Measurements from ENCODE around the gene GAPT.

The GAPT gene

GRCh38 chr5:58491216-58491892 is at the start of gene GAPT:
TSS of gene GAPT (plus strand) at chr5:58491435. CDS start at chr5:58494537, 3,102 bp downstream.
- H3K4me3 ChIP-seq (ENCODE audit: low read depth, low read length): no peak within 1 kb of the TSS
- in situ Hi-C loops (cut with HindIII; ENCODE audit: low sequenced_read_pairs): no loop called here
- TF ChIP-seq, protein P1, sequence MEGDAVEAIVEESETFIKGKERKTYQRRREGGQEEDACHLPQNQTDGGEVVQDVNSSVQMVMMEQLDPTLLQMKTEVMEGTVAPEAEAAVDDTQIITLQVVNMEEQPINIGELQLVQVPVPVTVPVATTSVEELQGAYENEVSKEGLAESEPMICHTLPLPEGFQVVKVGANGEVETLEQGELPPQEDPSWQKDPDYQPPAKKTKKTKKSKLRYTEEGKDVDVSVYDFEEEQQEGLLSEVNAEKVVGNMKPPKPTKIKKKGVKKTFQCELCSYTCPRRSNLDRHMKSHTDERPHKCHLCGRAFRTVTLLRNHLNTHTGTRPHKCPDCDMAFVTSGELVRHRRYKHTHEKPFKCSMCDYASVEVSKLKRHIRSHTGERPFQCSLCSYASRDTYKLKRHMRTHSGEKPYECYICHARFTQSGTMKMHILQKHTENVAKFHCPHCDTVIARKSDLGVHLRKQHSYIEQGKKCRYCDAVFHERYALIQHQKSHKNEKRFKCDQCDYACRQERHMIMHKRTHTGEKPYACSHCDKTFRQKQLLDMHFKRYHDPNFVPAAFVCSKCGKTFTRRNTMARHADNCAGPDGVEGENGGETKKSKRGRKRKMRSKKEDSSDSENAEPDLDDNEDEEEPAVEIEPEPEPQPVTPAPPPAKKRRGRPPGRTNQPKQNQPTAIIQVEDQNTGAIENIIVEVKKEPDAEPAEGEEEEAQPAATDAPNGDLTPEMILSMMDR (IDR thresholded peaks at IDR 0.05; ENCODE audit: low read depth, low read length, missing control alignments): no peak
- no peak for DNase-seq (ENCODE audit: low read depth)

- H3K4me3 ChIP-seq (ENCODE audit: low read depth, low read length): no peak overlapping the region
- in situ Hi-C loops (cut with HindIII; ENCODE audit: low sequenced_read_pairs): no loop called here
- TF ChIP-seq, protein P1 (IDR thresholded peaks at IDR 0.05; ENCODE audit: low read depth, low read length, missing control alignments): no peak
- DNase-seq (ENCODE audit: low read depth): no peak
Measured at GRCh38 chr5:58444805-58445204, 46.4 kb upstream of the GAPT start.

DNA sequence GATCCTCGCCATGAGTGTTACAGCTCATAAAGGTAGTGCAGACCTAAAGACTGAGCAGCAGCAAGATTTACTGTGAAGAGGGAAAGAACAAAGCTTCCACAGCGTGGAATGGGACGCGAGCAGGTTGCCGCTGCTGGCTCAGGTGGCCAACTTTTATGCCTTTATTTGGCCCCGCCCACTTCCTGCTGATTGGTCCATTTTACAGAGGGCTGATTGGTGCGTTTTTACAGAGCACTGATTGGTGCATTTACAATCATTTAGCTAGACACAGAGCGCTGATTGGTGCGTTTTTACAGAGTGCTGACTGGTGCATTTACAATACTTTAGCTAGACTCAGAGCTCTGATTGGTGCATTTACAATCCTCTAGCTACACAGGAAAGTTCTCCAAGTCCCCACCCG is 45.2 kb upstream of the GAPT start:
- no peak for DNase-seq (ENCODE audit: low read depth)
- in situ Hi-C loops (cut with HindIII; ENCODE audit: low sequenced_read_pairs): no loop called here
- H3K4me3 ChIP-seq (ENCODE audit: low read depth, low read length): no peak overlapping the region
- TF ChIP-seq, protein P1 (IDR thresholded peaks at IDR 0.05; ENCODE audit: low read depth, low read length, missing control alignments): no peak

DNA sequence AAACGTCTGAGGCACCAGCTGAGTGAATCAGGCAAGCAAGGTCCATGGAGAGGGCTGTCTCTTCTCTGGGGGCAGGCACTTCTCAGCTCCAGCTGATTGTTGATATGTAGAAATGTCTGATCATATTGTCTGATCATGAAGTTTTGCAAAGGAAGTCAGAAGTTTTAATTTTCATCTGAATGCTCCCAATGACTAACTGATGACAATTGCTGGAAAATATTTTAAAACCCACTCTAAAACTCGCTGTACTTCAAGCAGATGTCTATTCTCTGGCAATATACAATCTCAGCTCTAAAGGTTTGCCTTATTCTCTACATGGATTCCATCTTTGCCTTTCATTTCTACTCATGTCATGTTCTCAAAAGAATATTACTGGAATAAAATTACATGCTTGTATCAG is 44.0 kb upstream of the GAPT start:
- no peak for DNase-seq (ENCODE audit: low read depth)
- no peak overlapping the region for H3K4me3 ChIP-seq (ENCODE audit: low read depth, low read length)
- in situ Hi-C loops (cut with HindIII; ENCODE audit: low sequenced_read_pairs): no loop called here
- TF ChIP-seq, protein P1 (IDR thresholded peaks at IDR 0.05; ENCODE audit: low read depth, low read length, missing control alignments): no peak

- TF ChIP-seq, protein P1 (IDR thresholded peaks at IDR 0.05; ENCODE audit: low read depth, low read length, missing control alignments): no peak
- H3K4me3 ChIP-seq (ENCODE audit: low read depth, low read length): no peak overlapping the region
- no peak for DNase-seq (ENCODE audit: low read depth)
- in situ Hi-C loops (cut with HindIII; ENCODE audit: low sequenced_read_pairs): no loop called here
Measured at GRCh38 chr5:58450018-58450417, 41.2 kb upstream of the GAPT start.

DNA sequence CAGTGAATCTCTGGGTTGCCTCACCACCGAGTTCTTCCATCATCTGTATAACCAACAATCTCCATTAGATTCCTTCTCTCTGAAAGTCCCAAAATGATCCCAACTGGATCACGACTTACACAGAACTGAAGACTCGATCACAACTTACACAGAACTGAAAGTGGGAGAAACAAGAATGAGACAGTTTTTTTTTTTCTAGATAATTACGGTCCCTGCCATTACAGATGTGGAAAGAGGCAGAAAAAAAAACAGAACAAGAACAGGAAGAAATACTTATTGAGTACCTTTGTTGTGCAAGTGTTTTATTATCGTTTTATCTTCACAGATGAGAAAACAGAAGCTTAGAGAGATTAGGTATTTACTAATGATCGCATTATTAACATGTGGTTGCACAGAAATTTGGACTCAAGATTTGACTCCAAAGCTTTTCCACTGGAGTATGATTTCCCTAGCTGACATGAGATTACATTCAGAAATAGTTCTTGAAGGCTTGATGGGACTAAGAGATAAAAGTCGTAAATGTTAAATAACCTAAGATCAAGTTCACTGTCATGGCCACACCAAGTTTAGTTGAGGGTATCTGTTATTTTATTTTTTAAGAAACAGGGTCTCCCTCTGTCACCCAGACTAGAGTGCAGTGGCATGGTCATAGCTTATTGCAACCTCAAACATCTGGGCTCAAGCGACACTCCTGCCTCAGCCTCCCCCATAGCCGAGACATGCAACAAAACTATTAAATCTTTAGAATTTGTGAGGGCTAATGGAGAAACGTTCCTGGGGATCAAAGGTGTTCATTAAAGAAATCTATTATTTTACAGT is 40.2 kb upstream of the GAPT start:
- TF ChIP-seq, protein P1 (IDR thresholded peaks at IDR 0.05; ENCODE audit: low read depth, low read length, missing control alignments): no peak
- in situ Hi-C loops (cut with HindIII; ENCODE audit: low sequenced_read_pairs): no loop called here
- no peak for DNase-seq (ENCODE audit: low read depth)
- H3K4me3 ChIP-seq (ENCODE audit: low read depth, low read length): no peak overlapping the region

All from astrocyte of the cerebellum (primary cell).